ENCODE measurements around the gene RHOG. TPM values are rescaled to one million over a fixed set of nuclear protein-coding genes. Genes with fewer than 3 reads are reported as not detected.

The RHOG gene
- total RNA-seq, 2 experiments from 2014 or later = 142 TPM

DNA sequence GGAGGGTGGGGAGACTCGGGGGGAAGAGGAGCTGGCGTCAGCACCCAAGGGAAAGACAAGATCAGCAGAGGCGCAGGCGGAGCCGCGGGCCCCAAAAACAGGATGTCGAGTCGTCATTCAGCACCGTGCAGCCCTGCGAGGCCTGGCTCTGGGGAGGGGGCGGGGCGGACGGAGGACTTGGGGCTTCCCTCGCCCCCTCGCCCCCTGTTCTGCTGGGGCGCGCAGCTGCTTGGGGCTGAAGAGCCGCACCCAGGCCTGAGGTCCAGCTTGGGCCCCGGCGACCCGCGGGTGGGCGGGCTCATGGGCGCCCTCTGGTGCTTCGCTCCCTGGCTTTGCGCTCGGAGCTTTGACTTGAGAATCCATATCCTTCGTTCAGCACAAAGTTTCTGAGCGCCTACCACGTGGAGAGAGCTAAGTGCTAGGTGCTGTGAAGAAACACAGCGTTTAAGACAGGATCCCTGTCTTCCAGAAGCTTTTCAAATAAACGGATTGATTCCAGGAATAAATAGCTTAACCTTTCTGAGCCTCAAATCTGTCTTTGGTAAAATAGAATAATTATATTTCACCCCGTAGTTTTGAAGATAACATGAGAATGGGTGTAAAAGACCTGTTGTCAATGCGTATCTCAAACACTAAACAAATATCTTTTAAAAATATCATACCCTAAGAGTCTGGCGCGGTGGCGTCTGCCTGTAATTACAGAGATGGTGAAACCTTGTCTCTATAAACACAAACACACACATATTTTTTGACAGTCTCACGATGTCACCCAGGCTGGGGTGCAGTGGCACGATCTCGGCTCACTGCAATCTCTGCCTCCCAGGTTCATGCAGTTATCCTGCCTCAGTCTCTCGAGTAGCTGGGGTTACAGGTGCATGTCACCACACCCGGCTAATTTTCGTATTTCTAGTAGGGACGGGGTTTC, 929 bp upstream of the RHOG start:
- Mint-ChIP-seq H3K9me3 (no peaks in the 10 kb centered on the region), H3K36me3 (ENCODE audit: low read depth) (peaks cover 24% of the 10 kb centered on the region), H3K4me3 (peak overlapping the region; percentile 85), H3K27ac (peak overlapping the region; percentile 86), H3K27me3 (ENCODE audit: low read depth) (no peaks in the 10 kb centered on the region), H3K4me1 (ENCODE audit: low read depth) (peaks cover 50% of the 10 kb centered on the region)
- intact Hi-C loops (cut with micrococcal nuclease) = loop anchor here (1.0 to 5.0 kb wide), 8 partner anchors 13 to 1846 kb away; partner anchors contain the start of genes NUP98, RRM1, TRIM22 and TRIM5
- CTCF ChIA-PET = interaction anchor here (1.0 to 23.9 kb wide), 13 partner anchors 10 to 228 kb away, joined by 3 to 573 read pairs (median 4); partner anchors contain the start of genes PGAP2 and STIM1
- peak; percentile 98 for DNase-seq

DNA sequence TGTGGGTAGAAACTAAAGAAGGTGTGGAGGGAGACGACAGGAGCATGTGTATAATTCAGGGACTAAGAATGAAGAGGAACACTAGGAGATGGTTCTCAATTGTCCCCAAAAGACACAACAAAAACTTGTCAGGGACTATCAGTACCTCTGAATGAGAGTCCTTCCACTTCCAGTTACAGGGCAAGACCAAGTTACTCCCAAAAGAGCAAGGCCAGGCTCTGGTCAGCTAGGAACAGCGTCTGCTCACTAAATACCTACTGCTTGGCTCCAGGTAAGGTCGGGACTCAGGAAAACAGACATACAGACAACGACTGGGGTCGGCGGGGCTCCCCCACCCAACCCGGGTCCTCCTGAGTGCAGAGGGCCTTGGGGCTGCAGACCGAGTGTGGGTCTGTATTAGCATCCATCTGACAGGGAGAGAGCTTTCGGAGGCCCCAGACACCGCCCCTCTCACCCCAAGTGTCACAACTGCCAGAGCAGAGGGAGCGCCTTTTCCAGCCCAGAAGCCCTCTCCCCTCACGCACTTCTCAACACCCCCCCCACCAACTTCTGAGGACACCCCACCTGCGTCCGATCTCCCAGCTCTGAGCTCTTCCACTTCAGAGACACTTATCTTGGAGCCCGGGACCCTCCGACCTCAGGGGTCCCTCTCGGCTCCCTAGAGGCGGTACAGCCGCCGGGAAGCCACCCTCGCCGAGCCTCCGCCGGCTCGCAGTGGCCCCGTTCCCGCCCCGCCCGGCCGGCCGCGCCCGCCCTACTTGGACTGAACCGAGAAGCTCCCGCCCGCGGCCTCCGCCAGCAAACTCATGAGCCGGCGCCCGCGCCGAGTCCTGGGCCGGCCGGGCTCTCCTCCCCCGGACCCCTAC, 522 bp downstream of the RHOG start:
- H3K9me3 Mint-ChIP-seq = no peaks in the 10 kb centered on the region
- H3K4me3 Mint-ChIP-seq = peak overlapping the region; percentile 85
- H3K36me3 Mint-ChIP-seq (ENCODE audit: low read depth) = peaks cover 31% of the 10 kb centered on the region
- DNase-seq = peak; percentile 55
- intact Hi-C loops (cut with micrococcal nuclease) = loop anchor here (1.0 to 5.0 kb wide), 3 partner anchors 8 to 1847 kb away; partner anchors contain the start of genes TRIM22, TRIM5 and TRIM68
- no peaks in the 10 kb centered on the region for H3K27me3 Mint-ChIP-seq (ENCODE audit: low read depth)
- CTCF ChIA-PET = interaction anchor here (0.7 to 23.9 kb wide), 8 partner anchors 8 to 229 kb away, joined by 3 to 573 read pairs (median 8); partner anchors contain the start of gene STIM1
- H3K4me1 Mint-ChIP-seq (ENCODE audit: low read depth) = peaks cover 58% of the 10 kb centered on the region
- H3K27ac Mint-ChIP-seq = peak overlapping the region; percentile 86

DNA sequence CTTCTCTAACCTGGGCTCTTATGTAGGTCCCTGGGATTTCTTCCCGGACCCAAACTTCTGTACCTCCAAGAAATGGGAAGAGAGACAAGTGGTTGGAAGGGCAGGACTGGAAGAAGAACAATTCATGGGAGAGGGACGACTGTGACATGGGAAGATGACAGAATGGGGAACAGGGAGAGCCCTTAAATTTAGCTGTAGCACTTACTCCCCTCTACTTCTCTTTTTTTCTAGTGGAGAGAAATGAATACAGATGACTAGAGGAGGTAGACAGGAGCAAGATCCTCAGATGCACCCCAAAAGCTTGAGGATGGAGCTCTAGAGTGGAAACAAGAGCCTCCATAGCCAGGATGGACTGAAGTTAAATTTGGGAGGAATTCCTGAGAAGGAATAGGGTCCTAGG, 2.3 kb downstream of the RHOG start:
- Mint-ChIP-seq H3K4me1 (ENCODE audit: low read depth) (peaks cover 62% of the 10 kb centered on the region), H3K9me3 (no peaks in the 10 kb centered on the region), H3K36me3 (ENCODE audit: low read depth) (peaks cover 49% of the 10 kb centered on the region), H3K27me3 (ENCODE audit: low read depth) (no peaks in the 10 kb centered on the region), H3K27ac (peak overlapping the region; percentile 86), H3K4me3 (peak overlapping the region; percentile 85)
- CTCF ChIA-PET = interaction anchor here (0.6 to 23.9 kb wide), 7 partner anchors 13 to 260 kb away, joined by 3 to 573 read pairs (median 4); partner anchors contain the start of gene STIM1
- no peak for DNase-seq
- intact Hi-C loops (cut with micrococcal nuclease) = no loop called here

DNA sequence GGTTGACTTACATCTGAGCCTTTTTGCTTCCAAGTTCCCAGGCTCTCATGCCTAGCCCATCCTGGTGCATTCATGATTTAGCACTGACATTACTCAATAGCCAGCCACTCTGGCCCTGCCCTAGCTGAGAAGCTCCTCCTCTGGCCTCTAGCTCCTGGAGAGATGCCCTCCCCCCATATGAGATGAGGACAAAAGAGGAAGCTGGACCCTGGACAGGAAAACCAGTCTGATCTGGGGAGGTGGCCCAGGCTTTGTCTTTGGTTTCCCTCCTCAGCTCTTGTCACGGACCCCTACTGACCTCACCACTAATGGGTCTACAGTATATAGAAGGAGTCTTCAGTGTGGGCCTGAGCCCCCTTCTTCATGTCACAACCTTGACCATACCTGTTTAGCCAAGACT, 3.0 kb downstream of the RHOG start:
- Mint-ChIP-seq H3K27me3 (ENCODE audit: low read depth) (no peaks in the 10 kb centered on the region), H3K27ac (peak overlapping the region; percentile 86), H3K36me3 (ENCODE audit: low read depth) (peaks cover 55% of the 10 kb centered on the region), H3K4me3 (peak overlapping the region; percentile 85), H3K4me1 (ENCODE audit: low read depth) (peaks cover 62% of the 10 kb centered on the region), H3K9me3 (no peaks in the 10 kb centered on the region)
- no peak for DNase-seq
- intact Hi-C loops (cut with micrococcal nuclease) = no loop called here
- CTCF ChIA-PET = interaction anchor here (1.2 to 23.9 kb wide), 7 partner anchors 9 to 232 kb away, joined by 3 to 573 read pairs (median 4); partner anchors contain the start of gene STIM1

DNA sequence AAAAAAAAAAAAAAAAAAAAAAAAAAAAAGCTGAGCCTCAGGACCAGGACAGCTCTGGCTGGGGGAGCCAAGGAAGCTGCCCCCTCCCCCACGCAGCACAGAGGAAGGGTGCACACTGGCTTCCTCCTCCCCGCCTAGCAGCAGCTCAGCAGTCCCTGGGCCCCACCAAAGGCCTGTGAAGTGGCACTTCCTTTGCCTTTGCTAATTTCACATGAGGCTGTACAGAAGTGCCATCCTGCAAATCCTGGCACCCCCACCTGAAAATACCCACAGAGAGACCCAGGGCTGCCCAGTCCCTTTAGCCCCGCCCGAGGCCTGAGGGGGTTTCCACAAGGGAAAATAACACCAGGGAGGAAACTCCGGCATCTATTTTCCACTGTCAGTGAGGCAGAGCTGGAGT, 3.9 kb downstream of the RHOG start:
- intact Hi-C loops (cut with micrococcal nuclease) = no loop called here
- Mint-ChIP-seq H3K4me3 (peak overlapping the region; percentile 85), H3K27ac (peak overlapping the region; percentile 86), H3K27me3 (ENCODE audit: low read depth) (no peaks in the 10 kb centered on the region), H3K4me1 (ENCODE audit: low read depth) (peaks cover 66% of the 10 kb centered on the region), H3K9me3 (no peaks in the 10 kb centered on the region), H3K36me3 (ENCODE audit: low read depth) (peaks cover 59% of the 10 kb centered on the region)
- peak; percentile 72 for DNase-seq
- CTCF ChIA-PET = interaction anchor here (0.7 to 23.9 kb wide), 10 partner anchors 8 to 233 kb away, joined by 3 to 573 read pairs (median 4); partner anchors contain the start of gene STIM1

DNA sequence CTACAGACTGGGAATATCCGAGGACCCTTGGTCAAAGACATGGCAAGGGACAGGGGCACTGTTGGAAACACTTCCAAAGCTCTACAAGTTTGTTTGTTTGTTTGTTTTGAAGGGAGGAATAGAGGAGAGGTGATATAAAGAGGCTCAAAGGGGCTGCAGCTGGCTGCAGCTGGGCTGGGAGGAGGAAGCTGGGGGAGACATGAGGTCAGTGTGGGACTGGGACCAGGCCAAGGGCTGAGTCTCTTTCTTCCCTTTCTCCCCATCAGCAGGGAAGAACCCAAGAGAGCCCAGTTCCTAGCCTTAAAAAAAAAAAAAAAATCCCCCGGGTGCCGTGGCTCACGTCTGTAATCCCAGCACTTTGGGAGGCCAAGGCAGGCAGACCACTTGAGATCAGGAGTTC, 5.0 kb downstream of the RHOG start:
- peak overlapping the region; percentile 86 for H3K27ac Mint-ChIP-seq
- no peak for DNase-seq
- intact Hi-C loops (cut with micrococcal nuclease) = no loop called here
- CTCF ChIA-PET = interaction anchor here (0.6 to 17.3 kb wide), 6 partner anchors 8 to 237 kb away, joined by 3 to 231 read pairs (median 4); partner anchors contain the start of genes NUP98 and STIM1
- H3K27me3 Mint-ChIP-seq (ENCODE audit: low read depth) = no peaks in the 10 kb centered on the region
- peaks cover 76% of the 10 kb centered on the region for H3K4me1 Mint-ChIP-seq (ENCODE audit: low read depth)
- no peaks in the 10 kb centered on the region for H3K9me3 Mint-ChIP-seq
- peak overlapping the region; percentile 85 for H3K4me3 Mint-ChIP-seq
- H3K36me3 Mint-ChIP-seq (ENCODE audit: low read depth) = peaks cover 70% of the 10 kb centered on the region

DNA sequence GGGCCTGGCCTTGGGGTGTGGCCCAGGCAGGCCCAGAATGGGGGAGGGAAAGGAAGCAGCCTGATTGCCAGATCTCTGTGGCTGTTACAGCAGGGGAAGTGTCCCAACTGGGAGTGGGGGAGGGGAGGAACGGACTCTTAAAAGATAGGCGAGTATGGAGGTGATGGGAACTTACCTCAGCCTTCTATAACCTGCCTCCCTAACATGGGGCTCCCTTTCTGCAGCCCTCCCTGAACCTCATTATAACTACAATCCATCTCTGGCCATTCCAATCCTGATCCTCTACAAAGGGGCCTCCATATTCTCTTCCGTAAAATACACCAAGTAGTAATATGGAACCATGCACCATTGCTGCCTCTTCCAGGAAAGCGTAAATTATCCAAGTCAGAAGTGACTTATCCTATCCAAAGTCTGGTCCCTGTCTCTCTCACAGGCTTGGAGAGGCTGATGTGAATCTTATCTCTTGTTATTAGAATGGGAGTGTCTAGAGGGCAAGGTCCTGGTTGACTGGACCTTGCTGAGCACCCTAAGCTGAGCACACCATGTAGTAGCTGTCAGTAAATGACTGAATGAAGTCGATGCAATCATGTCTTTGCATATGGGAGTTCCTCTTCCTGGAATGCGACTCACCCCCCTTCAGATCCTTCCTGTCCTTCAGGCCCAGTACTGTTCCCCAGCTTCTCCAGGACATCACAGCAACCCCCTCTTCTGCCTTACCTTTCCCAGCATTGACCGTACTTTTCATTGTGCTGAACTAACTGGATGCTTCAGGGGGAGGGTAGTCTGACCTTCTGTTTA, 5.9 kb downstream of the RHOG start:
- H3K36me3 Mint-ChIP-seq (ENCODE audit: low read depth) = peaks cover 74% of the 10 kb centered on the region
- intact Hi-C loops (cut with micrococcal nuclease) = no loop called here
- CTCF ChIA-PET = interaction anchor here (0.6 to 17.3 kb wide), 6 partner anchors 7 to 238 kb away, joined by 3 to 231 read pairs (median 3); partner anchors contain the start of genes NUP98 and STIM1
- no peaks in the 10 kb centered on the region for H3K27me3 Mint-ChIP-seq (ENCODE audit: low read depth)
- H3K9me3 Mint-ChIP-seq = no peaks in the 10 kb centered on the region
- H3K27ac Mint-ChIP-seq = peak overlapping the region; percentile 86
- peaks cover 82% of the 10 kb centered on the region for H3K4me1 Mint-ChIP-seq (ENCODE audit: low read depth)
- peak; percentile 43 for DNase-seq
- peak overlapping the region; percentile 85 for H3K4me3 Mint-ChIP-seq

DNA sequence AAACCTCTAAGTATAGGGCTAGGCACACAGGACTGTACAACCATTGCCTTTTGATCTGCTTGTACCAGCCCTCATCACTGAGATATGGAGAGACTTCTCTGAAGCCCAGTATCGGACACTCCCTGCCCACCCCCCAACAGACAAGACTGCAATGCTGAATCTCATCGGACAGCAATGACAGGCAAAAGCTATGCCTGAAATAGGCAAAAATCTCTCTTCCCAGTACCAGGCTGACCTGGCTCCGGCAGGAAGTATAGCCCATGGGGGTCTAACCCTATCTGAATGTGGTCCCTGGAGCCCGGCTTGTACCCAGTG, 6.5 kb downstream of the RHOG start:
- CTCF ChIA-PET = interaction anchor here (0.6 to 17.3 kb wide), 2 partner anchors 10 to 17 kb away, joined by 3 to 231 read pairs; partner anchors contain the start of gene STIM1
- intact Hi-C loops (cut with micrococcal nuclease) = no loop called here
- Mint-ChIP-seq H3K27ac (peak overlapping the region; percentile 86), H3K36me3 (ENCODE audit: low read depth) (peaks cover 68% of the 10 kb centered on the region), H3K9me3 (no peaks in the 10 kb centered on the region), H3K4me1 (ENCODE audit: low read depth) (peaks cover 82% of the 10 kb centered on the region), H3K4me3 (peak overlapping the region; percentile 85), H3K27me3 (ENCODE audit: low read depth) (no peaks in the 10 kb centered on the region)
- no peak for DNase-seq

DNA sequence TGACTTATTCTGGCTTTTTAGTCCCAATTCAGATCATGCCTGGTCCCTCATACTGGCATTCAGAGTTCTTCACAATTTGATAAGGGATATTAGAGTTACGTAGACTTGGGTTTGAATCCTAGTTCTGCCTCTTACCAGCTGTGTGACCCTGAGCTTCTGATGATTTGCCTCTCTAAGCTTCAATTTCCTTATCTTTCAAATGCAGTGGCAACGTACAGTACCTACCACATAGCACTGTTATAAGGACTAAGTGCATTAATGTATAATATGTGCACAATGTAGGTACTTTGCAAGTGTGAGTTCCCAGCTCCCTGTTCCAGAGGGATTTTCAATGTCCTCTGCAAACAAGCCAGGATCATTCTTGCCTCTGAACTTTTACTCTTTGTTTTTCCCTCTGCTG, 7.3 kb downstream of the RHOG start:
- Mint-ChIP-seq H3K27me3 (ENCODE audit: low read depth) (no peaks in the 10 kb centered on the region), H3K9me3 (no peaks in the 10 kb centered on the region), H3K36me3 (ENCODE audit: low read depth) (peaks cover 63% of the 10 kb centered on the region), H3K27ac (peak overlapping the region; percentile 86), H3K4me3 (no peak overlapping the region), H3K4me1 (ENCODE audit: low read depth) (peaks cover 80% of the 10 kb centered on the region)
- DNase-seq = no peak
- CTCF ChIA-PET = interaction anchor here (0.8 to 17.3 kb wide), 5 partner anchors 10 to 239 kb away, joined by 3 to 231 read pairs (median 10); partner anchors contain the start of genes PGAP2 and STIM1
- intact Hi-C loops (cut with micrococcal nuclease) = no loop called here

DNA sequence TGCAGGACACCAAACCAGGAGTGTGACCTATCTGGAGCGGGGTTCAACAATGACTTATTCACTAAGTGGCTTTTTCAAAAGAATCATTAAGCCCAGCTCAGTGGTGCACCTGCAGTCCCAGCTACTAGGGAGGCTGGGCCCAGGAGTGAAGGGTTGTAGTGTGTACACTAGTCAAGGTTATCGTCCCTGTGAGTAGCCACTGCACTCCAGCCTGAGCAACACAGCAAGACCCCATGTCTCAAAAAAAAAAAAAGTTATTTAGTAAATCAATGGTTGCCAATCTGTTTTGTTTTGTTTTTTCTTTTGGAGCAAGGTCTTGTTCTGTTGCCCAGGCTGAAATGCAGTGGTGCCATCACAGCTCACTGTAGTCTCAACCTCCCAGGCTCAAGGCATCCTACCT, 7.9 kb downstream of the RHOG start:
- Mint-ChIP-seq H3K27ac (peak overlapping the region; percentile 86), H3K36me3 (ENCODE audit: low read depth) (peaks cover 62% of the 10 kb centered on the region), H3K4me3 (no peak overlapping the region), H3K4me1 (ENCODE audit: low read depth) (peaks cover 78% of the 10 kb centered on the region), H3K27me3 (ENCODE audit: low read depth) (no peaks in the 10 kb centered on the region), H3K9me3 (no peaks in the 10 kb centered on the region)
- no peak for DNase-seq
- intact Hi-C loops (cut with micrococcal nuclease) = loop anchor here (1.0 kb wide), 1 partner anchor 7 kb away; the partner anchor contains the start of gene RHOG
- CTCF ChIA-PET = interaction anchor here (0.8 to 17.3 kb wide), 6 partner anchors 9 to 240 kb away, joined by 3 to 231 read pairs (median 10); partner anchors contain the start of genes PGAP2, RHOG and STIM1

Data from activated naive CD4-positive, alpha-beta T cell treated with anti-CD3 and anti-CD28 coated beads for 36 hours (primary cell).